CD4-positive, alpha-beta T cell (primary cell): ENCODE results near the gene DHCR24. TPM values are rescaled to one million over a fixed set of nuclear protein-coding genes. Genes with fewer than 3 reads are reported as not detected.

Source experiments
- ATAC-seq: fragments of 200-7000 bp; cut with Tn5 transposase; one replicate; pipeline ENCODE4 v1.10.0; 2022; ENCODE audit warnings: mild to moderate bottlenecking; ENCODE audit not compliant: poor library complexity
- CTCF ChIA-PET: fragments of 350-600 bp; sonication (Branson Sonifier 250); formaldehyde crosslinking; loops from one replicate; lab custom pipeline; 2021; ENCODE audit warnings: antibody characterized with exemption, inconsistent platforms; lab: Charles Lee
- POLR2A ChIA-PET: fragments of 350-600 bp; sonication (Branson Sonifier 250); formaldehyde crosslinking; loops from one replicate; lab custom pipeline; 2021; ENCODE audit warnings: antibody characterized with exemption, inconsistent platforms; lab: Charles Lee
- DNase-seq, 14 experiments: peaks; one replicate each; pipeline ENCODE4 v3.0.0-alpha.2; 2013 to 2020; ENCODE audit warnings: mixed read lengths in 2 of 14
- H3K27ac ChIP-seq, 2 donors: one replicate each; pipeline versions ENCODE4 v1.5.1 to v1.7.0; 2013; ENCODE audit warnings: low read length in 2 of 2, low read depth in 1 of 2, mild to moderate bottlenecking in 1 of 2
- H3K27me3 ChIP-seq, 2 experiments: 1 replicate in 1 of 2; 2 replicates in 1 of 2; pipeline versions ENCODE4 v1.6.1 to v1.7.0; 2013; ENCODE audit warnings: low read length in 2 of 2, control low read depth in 1 of 2, mild to moderate bottlenecking in 1 of 2, moderate library complexity in 1 of 2; ENCODE audit not compliant: insufficient read depth in 2 of 2, control insufficient read depth in 1 of 2
- H3K36me3 ChIP-seq: one replicate; pipeline ENCODE4 v1.6.1; 2013; ENCODE audit warnings: low read length, control low read depth; ENCODE audit not compliant: insufficient read depth
- H3K4me1 ChIP-seq: one replicate; pipeline ENCODE4 v1.6.1; 2013; ENCODE audit warnings: low read length, control low read depth; ENCODE audit not compliant: insufficient read depth
- H3K4me3 ChIP-seq: one replicate; pipeline ENCODE4 v1.5.1; 2013; ENCODE audit warnings: mild to moderate bottlenecking, low read length, moderate library complexity
- H3K9me3 ChIP-seq, 2 experiments: 1 replicate in 1 of 2; 2 replicates in 1 of 2; pipeline versions ENCODE4 v1.6.1 to v1.7.0; 2013; ENCODE audit warnings: low read length in 2 of 2, mild to moderate bottlenecking in 2 of 2, control low read depth in 1 of 2, moderate library complexity in 1 of 2; ENCODE audit not compliant: control insufficient read depth in 1 of 2, insufficient read depth in 1 of 2
- H3K27ac Mint-ChIP-seq: one replicate; pipeline ENCODE4 v1.8.0; 2020; ENCODE audit warnings: mixed read lengths
- H3K27me3 Mint-ChIP-seq: one replicate; pipeline ENCODE4 v1.8.0; 2021; ENCODE audit warnings: mixed read lengths
- H3K36me3 Mint-ChIP-seq: one replicate; pipeline ENCODE4 v1.8.0; 2021; ENCODE audit warnings: low read depth, mixed read lengths
- H3K4me1 Mint-ChIP-seq: one replicate; pipeline ENCODE4 v1.8.0; 2021; ENCODE audit warnings: low read depth, mixed read lengths
- H3K4me3 Mint-ChIP-seq: one replicate; pipeline ENCODE4 v1.8.0; 2020; ENCODE audit warnings: mild to moderate bottlenecking, mixed read lengths
- H3K9me3 Mint-ChIP-seq: one replicate; pipeline ENCODE4 v1.8.0; 2020; ENCODE audit warnings: mixed read lengths
- intact Hi-C, 2 experiments: fragments of 100-400 bp; cut with DNase I in 1 of 2; cut with micrococcal nuclease in 1 of 2; formaldehyde crosslinking; loops; one replicate each; pipeline versions ENCODE4 v1.15.1 to v1.9.0; 2023 to 2025; cut with DNase I, micrococcal nuclease
- total RNA-seq, 174 experiments: library from RNA in 2 of 174; stranded (reverse) in 2 of 174; gene quantifications; one replicate each; pipeline ENCODE4 v1.2.3 and lab custom pipeline; 2021 to 2026
- TF ChIP-seq, protein P1 (sequence below): fragments of 200-600 bp; IDR thresholded peaks from one replicate; pipeline ENCODE4 v1.8.0; 2022; ENCODE audit warnings: antibody characterized with exemption, mild to moderate bottlenecking

The DHCR24 gene
- total RNA-seq, 2 experiments from 2014 or later, result 0.34 to 0.55 TPM

DNA sequence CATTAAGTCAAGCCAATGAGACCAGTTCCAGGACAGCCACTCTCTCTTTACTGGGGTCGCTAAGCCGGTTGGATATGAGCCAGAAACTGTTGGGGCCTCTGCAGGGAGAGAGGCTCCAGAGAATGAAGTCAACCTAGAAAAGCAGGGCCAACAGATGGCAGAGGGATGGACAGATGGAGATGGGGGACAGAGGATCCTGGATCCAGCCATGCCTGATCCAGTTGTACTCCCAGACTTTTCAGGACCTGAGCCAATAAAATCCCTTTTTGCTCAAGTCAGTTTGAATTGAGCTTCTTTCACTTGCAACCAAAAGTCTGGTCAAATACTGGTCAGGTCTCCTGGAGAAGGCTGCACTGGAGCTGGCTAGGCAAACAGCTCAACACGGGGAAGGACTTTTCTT lies 2.2 kb downstream of the DHCR24 start:
- H3K36me3 ChIP-seq, result no peaks in the 10 kb centered on the region
- peaks cover 0 to 2% of the 10 kb centered on the region in 2 experiments for H3K27me3 ChIP-seq
- peaks cover 4% of the 10 kb centered on the region for H3K27me3 Mint-ChIP-seq
- peaks cover 26% of the 10 kb centered on the region for H3K4me1 Mint-ChIP-seq
- DNase-seq, result no peak
- peak overlapping the region; percentile 96 for H3K4me3 Mint-ChIP-seq
- no peaks in the 10 kb centered on the region for H3K9me3 ChIP-seq
- no peak for ATAC-seq
- H3K4me3 ChIP-seq, result no peak overlapping the region
- H3K9me3 Mint-ChIP-seq, result no peaks in the 10 kb centered on the region
- peaks cover 22% of the 10 kb centered on the region for H3K4me1 ChIP-seq
- peaks cover 4% of the 10 kb centered on the region for H3K36me3 Mint-ChIP-seq
- CTCF ChIA-PET, result no interaction called here
- TF ChIP-seq, protein P1, sequence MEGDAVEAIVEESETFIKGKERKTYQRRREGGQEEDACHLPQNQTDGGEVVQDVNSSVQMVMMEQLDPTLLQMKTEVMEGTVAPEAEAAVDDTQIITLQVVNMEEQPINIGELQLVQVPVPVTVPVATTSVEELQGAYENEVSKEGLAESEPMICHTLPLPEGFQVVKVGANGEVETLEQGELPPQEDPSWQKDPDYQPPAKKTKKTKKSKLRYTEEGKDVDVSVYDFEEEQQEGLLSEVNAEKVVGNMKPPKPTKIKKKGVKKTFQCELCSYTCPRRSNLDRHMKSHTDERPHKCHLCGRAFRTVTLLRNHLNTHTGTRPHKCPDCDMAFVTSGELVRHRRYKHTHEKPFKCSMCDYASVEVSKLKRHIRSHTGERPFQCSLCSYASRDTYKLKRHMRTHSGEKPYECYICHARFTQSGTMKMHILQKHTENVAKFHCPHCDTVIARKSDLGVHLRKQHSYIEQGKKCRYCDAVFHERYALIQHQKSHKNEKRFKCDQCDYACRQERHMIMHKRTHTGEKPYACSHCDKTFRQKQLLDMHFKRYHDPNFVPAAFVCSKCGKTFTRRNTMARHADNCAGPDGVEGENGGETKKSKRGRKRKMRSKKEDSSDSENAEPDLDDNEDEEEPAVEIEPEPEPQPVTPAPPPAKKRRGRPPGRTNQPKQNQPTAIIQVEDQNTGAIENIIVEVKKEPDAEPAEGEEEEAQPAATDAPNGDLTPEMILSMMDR, result no peak
- no peak overlapping the region for H3K27ac Mint-ChIP-seq
- no peak overlapping the region for H3K27ac ChIP-seq
- POLR2A ChIA-PET, result interaction anchor here (0.6 kb wide), 1 partner anchor 93 kb away, joined by 3 read pairs; no protein-coding TSS in a partner anchor
- intact Hi-C loops, result no loop called here

DNA sequence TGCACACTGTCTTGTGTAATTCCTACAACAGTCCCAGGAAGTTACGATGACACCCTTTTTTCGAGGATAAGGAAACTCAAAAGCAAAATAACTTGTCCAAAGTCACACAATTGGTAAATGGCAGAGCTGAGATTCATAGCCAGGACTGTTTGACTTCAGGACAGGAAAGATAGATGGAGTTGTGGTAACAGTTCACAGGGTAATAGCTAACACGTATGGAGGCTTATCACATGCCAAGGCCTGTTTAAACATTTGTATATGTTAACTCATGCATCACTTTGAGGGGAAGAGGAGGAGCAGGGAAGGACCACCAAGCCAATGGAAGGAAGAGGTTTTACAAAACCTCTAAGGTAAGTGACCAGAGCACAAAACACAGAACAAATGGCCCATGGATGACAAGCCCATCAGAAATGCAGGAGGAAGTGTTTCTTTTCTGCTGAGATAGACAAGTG lies 2.8 kb downstream of the DHCR24 start:
- CTCF ChIA-PET, result no interaction called here

DNA sequence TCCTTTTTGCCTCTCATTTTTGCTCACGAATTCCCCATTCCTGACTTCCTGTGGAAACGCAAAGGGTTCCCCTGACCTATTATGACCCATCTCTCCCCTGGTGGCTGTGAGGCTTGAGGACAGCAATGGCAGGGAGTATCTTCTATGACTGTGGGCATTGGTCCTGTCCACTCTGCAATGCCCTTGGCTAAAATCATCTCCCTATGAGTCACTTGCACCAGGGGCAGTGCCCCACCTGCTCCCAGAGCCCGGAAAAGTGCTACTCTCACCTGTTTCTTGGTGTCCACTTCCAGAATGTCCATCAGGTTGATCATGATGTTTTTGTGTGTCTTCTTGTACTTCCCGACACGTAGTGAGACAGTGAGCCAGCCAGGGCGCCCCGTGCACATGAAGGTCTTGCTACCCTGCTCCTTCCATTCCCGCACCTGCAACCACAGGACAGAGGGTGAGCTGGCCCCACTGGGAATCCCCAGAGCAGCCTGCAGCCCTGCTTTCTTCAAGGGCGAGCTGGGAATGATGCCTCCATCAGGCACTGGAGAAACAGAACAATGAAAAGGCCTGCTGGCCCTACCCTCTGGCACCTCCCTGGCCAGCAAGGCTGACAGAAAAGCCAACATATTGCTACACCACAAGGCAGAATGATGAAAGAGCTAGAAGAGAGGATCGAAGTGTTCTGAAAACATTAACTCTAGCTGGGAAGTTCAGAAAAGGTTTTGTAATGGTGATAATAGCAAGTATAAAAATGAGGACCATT lies 3.5 kb downstream of the DHCR24 start:
- peaks cover 26% of the 10 kb centered on the region for H3K4me1 Mint-ChIP-seq
- H3K27me3 Mint-ChIP-seq, result peaks cover 4% of the 10 kb centered on the region
- H3K9me3 Mint-ChIP-seq, result no peaks in the 10 kb centered on the region
- intact Hi-C loops, result no loop called here
- no peak for DNase-seq
- no peak overlapping the region for H3K4me3 Mint-ChIP-seq
- no peaks in the 10 kb centered on the region for H3K9me3 ChIP-seq
- H3K27ac Mint-ChIP-seq, result no peak overlapping the region
- CTCF ChIA-PET, result no interaction called here
- peaks cover 0 to 2% of the 10 kb centered on the region in 2 experiments for H3K27me3 ChIP-seq
- H3K36me3 Mint-ChIP-seq, result peaks cover 7% of the 10 kb centered on the region
- TF ChIP-seq, protein P1, result no peak
- no peak overlapping the region for H3K4me3 ChIP-seq
- no peak for ATAC-seq
- peaks cover 22% of the 10 kb centered on the region for H3K4me1 ChIP-seq
- H3K27ac ChIP-seq, result no peak overlapping the region
- POLR2A ChIA-PET, result no interaction called here
- H3K36me3 ChIP-seq, result no peaks in the 10 kb centered on the region

More for the DNA sequence above, 2.8 kb downstream of the DHCR24 start:
- peak overlapping the region; percentile 50 for H3K4me3 Mint-ChIP-seq
- peaks cover 4% of the 10 kb centered on the region for H3K27me3 Mint-ChIP-seq
- no peaks in the 10 kb centered on the region for H3K9me3 Mint-ChIP-seq
- Histone ChIP-seq H3K4me1 (peaks cover 22% of the 10 kb centered on the region), H3K36me3 (no peaks in the 10 kb centered on the region), H3K27me3 (peaks cover 0 to 2% of the 10 kb centered on the region in 2 experiments), H3K9me3 (no peaks in the 10 kb centered on the region), H3K27ac (no peak overlapping the region), H3K4me3 (no peak overlapping the region)
- POLR2A ChIA-PET, result no interaction called here
- intact Hi-C loops, result no loop called here
- TF ChIP-seq, protein P1, result no peak
- no peak overlapping the region for H3K27ac Mint-ChIP-seq
- H3K36me3 Mint-ChIP-seq, result peaks cover 4% of the 10 kb centered on the region
- DNase-seq, result no peak
- ATAC-seq, result no peak
- H3K4me1 Mint-ChIP-seq, result peaks cover 26% of the 10 kb centered on the region
